Measurements from ENCODE around the gene PDIA4. TPM values are rescaled to one million over a fixed set of nuclear protein-coding genes. Genes with fewer than 3 reads are reported as not detected.

PDIA4 gene
- total and polyA plus RNA-seq, 11 donors: 8.4 to 84.4 (median 33.1) TPM

- Histone ChIP-seq H3K9me3 (no peaks in the 10 kb centered on the region), H3K27me3 (no peaks in the 10 kb centered on the region), H3K4me1 (no peaks in the 10 kb centered on the region), H3K4me3 (no peak overlapping the region), H3K36me3 (peaks cover 0 to 100% (median 94%) of the 10 kb centered on the region in 9 donors), H3K27ac (no peak overlapping the region)
- WGBS, 4 donors: 92 to 95% (median 93%) methylated on average over 5 to 8 of the region's 8 CpGs
- DNase-seq (no peak), ATAC-seq (no peak)
- no peak for TF ChIP-seq CTCF (IDR thresholded peaks at IDR 0.05)
- TF ChIP-seq POLR2A (IDR thresholded peaks at IDR 0.05): no peak
- intact Hi-C loops (cut with DNase I): no loop called here
Measured at GRCh38 chr7:149011491-149011890, 16.8 kb downstream of the PDIA4 start.

- WGBS, 4 donors: 96 to 100% (median 98%) methylated on average over 5 of the region's 5 CpGs
- peaks cover 0 to 100% (median 89%) of the 10 kb centered on the region in 9 donors for H3K36me3 ChIP-seq
- no peaks in the 10 kb centered on the region for H3K4me1 ChIP-seq
- H3K4me3 ChIP-seq: no peak overlapping the region
- DNase-seq (no peak), ATAC-seq (no peak)
- H3K27ac ChIP-seq: no peak overlapping the region
- TF ChIP-seq POLR2A (IDR thresholded peaks at IDR 0.05) (no peak), CTCF (IDR thresholded peaks at IDR 0.05) (no peak)
- intact Hi-C loops (cut with DNase I): no loop called here
- no peaks in the 10 kb centered on the region for H3K27me3 ChIP-seq
- no peaks in the 10 kb centered on the region for H3K9me3 ChIP-seq
Measured at GRCh38 chr7:149010451-149010850, 17.9 kb downstream of the PDIA4 start.

- no peak for DNase-seq
- Histone ChIP-seq H3K4me1 (no peaks in the 10 kb centered on the region), H3K4me3 (no peak overlapping the region), H3K27ac (no peak overlapping the region), H3K9me3 (no peaks in the 10 kb centered on the region), H3K36me3 (peaks cover 0 to 100% (median 87%) of the 10 kb centered on the region in 9 donors), H3K27me3 (no peaks in the 10 kb centered on the region)
- intact Hi-C loops (cut with DNase I): loop anchor here in 6 of 10 donors (5.0 to 10.0 kb wide), 3 partner anchors 55 to 83 kb away; partner anchors contain the start of gene ZNF786 (in 1 of the 6)
- ATAC-seq: no peak
- WGBS, 4 donors: 85 to 89% (median 86%) methylated on average over 3 of the region's 3 CpGs
- TF ChIP-seq CTCF (IDR thresholded peaks at IDR 0.05) (no peak), POLR2A (IDR thresholded peaks at IDR 0.05) (no peak)
Measured at GRCh38 chr7:149009527-149009926, 18.8 kb downstream of the PDIA4 start.

GRCh38 chr7:149007611-149008010 lies 20.7 kb downstream of the PDIA4 start:
- Histone ChIP-seq H3K9me3 (no peaks in the 10 kb centered on the region), H3K4me3 (no peak overlapping the region), H3K27me3 (no peaks in the 10 kb centered on the region), H3K36me3 (peaks cover 0 to 100% (median 87%) of the 10 kb centered on the region in 9 donors), H3K4me1 (no peaks in the 10 kb centered on the region), H3K27ac (no peak overlapping the region)
- intact Hi-C loops (cut with DNase I): loop anchor here in 9 of 10 donors (2.0 to 10.0 kb wide), 6 partner anchors 57 to 85 kb away; partner anchors contain the start of gene ZNF786 (in 2 of the 9)
- DNase-seq (no peak), ATAC-seq (no peak)
- peak in 2 of 12 donors; percentile 3 to 10 for TF ChIP-seq CTCF (IDR thresholded peaks at IDR 0.05)
- TF ChIP-seq POLR2A (IDR thresholded peaks at IDR 0.05): no peak
- 75 to 85% (median 78%) methylated on average over 5 to 6 of the region's 6 CpGs for WGBS, 4 donors

All from heart left ventricle (tissue), 16 donors.